ENCODE results near the gene KAT2A.

DNA sequence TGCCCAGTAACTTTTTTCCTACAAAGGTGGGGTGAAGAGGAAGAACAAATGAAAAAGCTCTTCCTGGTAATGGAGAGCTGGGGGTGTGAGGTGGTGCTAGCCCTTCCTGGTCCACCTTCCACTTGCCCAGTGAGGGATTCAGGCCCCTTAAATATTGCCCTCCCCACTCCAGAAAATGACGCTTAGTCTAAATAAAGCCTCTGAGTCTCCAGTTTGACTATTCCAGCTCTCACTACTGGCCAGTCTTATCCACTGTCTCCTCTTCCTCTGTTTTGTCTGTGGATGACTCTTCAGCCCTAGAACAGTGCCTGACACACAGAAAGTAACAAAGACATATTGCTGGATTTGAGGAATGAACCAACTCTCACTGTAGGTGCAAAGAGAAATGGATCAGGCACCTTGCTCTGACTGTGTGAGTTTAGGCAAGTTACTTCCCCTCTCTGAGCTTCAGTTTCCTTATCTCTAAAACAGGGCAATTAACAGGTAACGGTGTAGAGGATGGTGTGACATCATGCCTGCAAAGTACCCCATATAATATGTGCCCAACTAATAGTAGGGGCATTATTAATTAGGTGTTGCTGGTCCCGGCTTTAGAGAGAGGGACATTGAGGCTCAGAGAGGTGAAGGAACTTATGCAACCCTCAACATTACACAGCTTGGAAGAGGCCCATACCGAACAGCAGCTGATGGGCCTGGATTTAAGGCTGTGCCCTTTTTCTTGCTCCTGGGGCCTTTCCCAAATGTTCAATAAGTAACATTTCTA, 44.2 kb downstream of the KAT2A start:
- TF ChIP-seq POLR2AphosphoS5 (IDR thresholded peaks at IDR 0.05; ENCODE audit: low read depth, low read length), result no peak
- no peak for TF ChIP-seq POLR2A (IDR thresholded peaks at IDR 0.05; ENCODE audit: low read depth, low read length)
- no peak for TF ChIP-seq TAF1 (IDR thresholded peaks at IDR 0.05; ENCODE audit: low read depth, low read length)
- no peak for TF ChIP-seq SPI1 (IDR thresholded peaks at IDR 0.05; ENCODE audit: low read depth, low read length)
